Measurements from ENCODE around the gene ZBTB5.

- no peak for TF ChIP-seq CTCF (IDR thresholded peaks at IDR 0.05)
- peak; percentile 97 for TF ChIP-seq POLR2A (IDR thresholded peaks at IDR 0.05)
These were observed 20.4 kb upstream of the ZBTB5 start, which contains the start of gene POLR1E for GRCh38 chr9:37485389-37486255.
